Adrenal gland (tissue), 5 donors: ENCODE data around the gene FAM131C.
"Not testable (repeated sequence)": the region's sequence is repeated elsewhere in the genome, so short reads cannot be mapped to it uniquely, and the experiment has no call there.

ENCODE experiments used
- POLR2A ChIP-seq, 2 donors: fragments of 450-650 bp; IDR thresholded peaks; one replicate each; pipeline ENCODE4 v1.6.1; 2017; ENCODE audit warnings: antibody characterized with exemption in 2 of 2, mild to moderate bottlenecking in 2 of 2, moderate library complexity in 1 of 2
- TF ChIP-seq, protein P1 (sequence below), 6 experiments: fragments of 450-650 bp in 4 of 6; fragments of 200-600 bp in 2 of 6; sonication (generic) in 1 of 6; IDR thresholded peaks; 1 replicate in 5 of 6; 2 replicates in 1 of 6; pipeline versions ENCODE4 v1.5.1 to v1.8.0; 2016 to 2021; ENCODE audit warnings: antibody characterized with exemption in 6 of 6, mild to moderate bottlenecking in 2 of 6, moderate library complexity in 1 of 6
- donor health status: DM: no; HTN: no; CAD: no.

DNA sequence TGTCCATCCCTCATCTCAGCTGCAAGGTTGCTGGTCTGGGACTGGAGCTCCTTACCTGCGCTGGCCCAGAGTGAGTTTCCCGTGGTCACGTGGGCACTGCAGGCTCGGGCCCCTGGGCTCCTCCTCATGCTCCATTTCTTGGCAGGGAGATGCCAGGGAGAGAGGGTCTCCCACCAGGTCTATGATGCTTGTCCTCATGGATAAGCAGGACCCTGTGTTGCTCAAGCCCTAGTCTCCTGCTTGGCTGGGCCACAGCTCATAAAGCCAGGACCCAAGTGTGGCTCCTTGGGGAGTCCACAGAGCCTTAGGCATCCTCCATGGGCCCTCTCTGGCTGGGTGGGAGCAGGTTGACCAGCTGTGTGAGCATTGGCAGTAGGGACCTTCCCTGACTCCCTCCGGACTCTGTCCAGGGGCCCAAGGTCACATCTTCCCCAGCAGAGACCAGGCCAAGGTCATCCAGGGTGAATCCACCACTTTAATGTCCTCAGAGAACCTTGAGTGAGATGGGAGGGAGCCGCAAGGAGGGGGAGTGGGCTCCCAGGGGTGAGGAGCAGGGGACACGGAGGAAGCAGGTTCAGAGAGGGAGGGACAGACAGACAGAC is 16.0 kb downstream of the FAM131C start:
- TF ChIP-seq, protein P1, sequence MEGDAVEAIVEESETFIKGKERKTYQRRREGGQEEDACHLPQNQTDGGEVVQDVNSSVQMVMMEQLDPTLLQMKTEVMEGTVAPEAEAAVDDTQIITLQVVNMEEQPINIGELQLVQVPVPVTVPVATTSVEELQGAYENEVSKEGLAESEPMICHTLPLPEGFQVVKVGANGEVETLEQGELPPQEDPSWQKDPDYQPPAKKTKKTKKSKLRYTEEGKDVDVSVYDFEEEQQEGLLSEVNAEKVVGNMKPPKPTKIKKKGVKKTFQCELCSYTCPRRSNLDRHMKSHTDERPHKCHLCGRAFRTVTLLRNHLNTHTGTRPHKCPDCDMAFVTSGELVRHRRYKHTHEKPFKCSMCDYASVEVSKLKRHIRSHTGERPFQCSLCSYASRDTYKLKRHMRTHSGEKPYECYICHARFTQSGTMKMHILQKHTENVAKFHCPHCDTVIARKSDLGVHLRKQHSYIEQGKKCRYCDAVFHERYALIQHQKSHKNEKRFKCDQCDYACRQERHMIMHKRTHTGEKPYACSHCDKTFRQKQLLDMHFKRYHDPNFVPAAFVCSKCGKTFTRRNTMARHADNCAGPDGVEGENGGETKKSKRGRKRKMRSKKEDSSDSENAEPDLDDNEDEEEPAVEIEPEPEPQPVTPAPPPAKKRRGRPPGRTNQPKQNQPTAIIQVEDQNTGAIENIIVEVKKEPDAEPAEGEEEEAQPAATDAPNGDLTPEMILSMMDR (IDR thresholded peaks at IDR 0.05): not testable (repeated sequence)
- not testable (repeated sequence) for TF ChIP-seq POLR2A (IDR thresholded peaks at IDR 0.05)
